HepG2 (cell line): ENCODE measurements around the gene TAF11. TPM values are rescaled to one million over a fixed set of nuclear protein-coding genes. Genes with fewer than 3 reads are reported as not detected.

ENCODE experiments used
- CCDC6 ChIP-seq: sonication (generic); formaldehyde crosslinking; IDR thresholded peaks from 2 replicates; pipeline ENCODE4 v1.8.1; 2022; ENCODE audit warnings: mild to moderate bottlenecking, missing genetic modification reagents, moderate library complexity
- CREB3 ChIP-seq: sonication (generic); formaldehyde crosslinking; IDR thresholded peaks from 2 replicates; pipeline ENCODE4 v1.5.0; 2020; ENCODE audit warnings: missing genetic modification reagents
- GMEB2 ChIP-seq: IDR thresholded peaks from 2 replicates; pipeline ENCODE4 v1.6.1; 2016; ENCODE audit warnings: missing biosample characterization, missing genetic modification reagents, low read depth
- HOXA5 ChIP-seq: sonication (generic); formaldehyde crosslinking; IDR thresholded peaks from 2 replicates; pipeline ENCODE4 v1.4.0; 2020; ENCODE audit warnings: missing genetic modification reagents
- KLF16 ChIP-seq, 2 experiments: sonication (generic) in 1 of 2; formaldehyde crosslinking in 1 of 2; IDR thresholded peaks; 2 replicates each; pipeline versions ENCODE4 v1.6.1 to v1.8.0; 2016 to 2023; ENCODE audit warnings: missing genetic modification reagents in 2 of 2, missing compliant biosample characterization in 1 of 2
- MTA1 ChIP-seq: sonication (generic); formaldehyde crosslinking; IDR thresholded peaks from 2 replicates; pipeline ENCODE4 v1.4.0; 2020; ENCODE audit warnings: missing genetic modification reagents, mild to moderate bottlenecking, borderline replicate concordance
- NR3C1 ChIP-seq: sonication (generic); formaldehyde crosslinking; IDR thresholded peaks from 2 replicates; pipeline ENCODE4 v1.4.0; 2020; ENCODE audit warnings: missing genetic modification reagents
- PCBP1 ChIP-seq: fragments of 200-400 bp; formaldehyde crosslinking; IDR thresholded peaks from 2 replicates; pipeline ENCODE4 v1.6.1; 2017; ENCODE audit warnings: mild to moderate bottlenecking, low read depth, low read length, borderline replicate concordance
- PRDM15 ChIP-seq: sonication (generic); formaldehyde crosslinking; IDR thresholded peaks from 2 replicates; pipeline ENCODE4 v1.4.0; 2020; ENCODE audit warnings: missing genetic modification reagents
- RBFOX2 ChIP-seq: fragments of 200-400 bp; formaldehyde crosslinking; IDR thresholded peaks from 2 replicates; pipeline ENCODE4 v1.6.1; 2017; ENCODE audit warnings: low read depth, mild to moderate bottlenecking, low read length
- RFX1 ChIP-seq: fragments of 450-650 bp; IDR thresholded peaks from 2 replicates; pipeline ENCODE4 v1.6.1; 2017
- SATB2 ChIP-seq: sonication (generic); formaldehyde crosslinking; IDR thresholded peaks from 2 replicates; pipeline ENCODE4 v1.5.0; 2020; ENCODE audit warnings: missing genetic modification reagents
- SP4 ChIP-seq: sonication (generic); formaldehyde crosslinking; IDR thresholded peaks from 2 replicates; pipeline ENCODE4 v1.8.1; 2023; ENCODE audit warnings: mild to moderate bottlenecking, missing genetic modification reagents
- SP5 ChIP-seq: IDR thresholded peaks from 2 replicates; pipeline ENCODE4 v1.6.1; 2016; ENCODE audit warnings: low read depth, borderline replicate concordance
- SYNCRIP ChIP-seq: fragments of 200-400 bp; formaldehyde crosslinking; IDR thresholded peaks from 2 replicates; pipeline ENCODE4 v1.6.1; 2018; ENCODE audit warnings: mild to moderate bottlenecking, low read depth, low read length; ENCODE audit not compliant: insufficient read depth
- TGIF2 ChIP-seq: IDR thresholded peaks from 2 replicates; pipeline ENCODE4 v1.6.1; 2016; ENCODE audit warnings: control low read depth, missing compliant biosample characterization
- ZEB1 ChIP-seq: IDR thresholded peaks from 2 replicates; pipeline ENCODE4 v1.6.1; 2012; ENCODE audit warnings: mild to moderate bottlenecking, low read depth, inconsistent platforms; ENCODE audit not compliant: insufficient replicate concordance
- ZFP91 ChIP-seq: sonication (generic); formaldehyde crosslinking; IDR thresholded peaks from 2 replicates; pipeline ENCODE4 v1.9.0; 2022; ENCODE audit warnings: missing genetic modification reagents, mild to moderate bottlenecking, borderline replicate concordance
- ZMYM3 ChIP-seq: sonication (generic); formaldehyde crosslinking; IDR thresholded peaks from 2 replicates; pipeline ENCODE4 v1.5.1; 2020; ENCODE audit warnings: mild to moderate bottlenecking, missing genetic modification reagents
- ZNF329 ChIP-seq: sonication (generic); formaldehyde crosslinking; IDR thresholded peaks from 2 replicates; pipeline ENCODE4 v1.9.0; 2021; ENCODE audit warnings: low read depth, mild to moderate bottlenecking, missing genetic modification reagents
- ZNF543 ChIP-seq: sonication (generic); formaldehyde crosslinking; IDR thresholded peaks from 2 replicates; pipeline ENCODE4 v1.4.0; 2020; ENCODE audit warnings: mild to moderate bottlenecking, missing genetic modification reagents
- ZNF678 ChIP-seq: sonication (generic); formaldehyde crosslinking; IDR thresholded peaks from 2 replicates; pipeline ENCODE4 v1.4.0; 2020; ENCODE audit warnings: mild to moderate bottlenecking, missing genetic modification reagents
- ZNF878 ChIP-seq: sonication (generic); formaldehyde crosslinking; IDR thresholded peaks from 2 replicates; pipeline ENCODE4 v1.8.1; 2023; ENCODE audit warnings: mild to moderate bottlenecking, missing genetic modification reagents, moderate library complexity
- polyA plus RNA-seq, 8 experiments: library from polyadenylated mRNA; depleted of rRNA in 3 of 8; stranded (reverse) in 7 of 8; unstranded in 1 of 8; fragments of >200 nt; fragmentation: Illumina TruSeq in 4 of 8; extraction: Trizol in 4 of 8; gene quantifications; 2 replicates each; pipeline versions ENCODE4 v1.2.1 to v1.2.3, GENCODE V29; 2011 to 2016; ENCODE audit warnings: low read depth in 4 of 8, missing spikeins in 1 of 8, mixed read lengths in 1 of 8; ENCODE audit not compliant: insufficient read depth in 1 of 8
- total RNA-seq, 5 experiments: library from RNA; depleted of rRNA; stranded (reverse); fragments of >200 nt; fragmentation: Illumina TruSeq; extraction: Trizol; gene quantifications; 2 replicates each; pipeline ENCODE4 v1.2.3, GENCODE V29; 2016; ENCODE audit warnings: low read depth in 1 of 5

TAF11 gene
- total and polyA plus RNA-seq, 2 of the 13 experiments (the other 11 are each of a cell fraction or from before 2014, with no cell fraction given) = 35.4 to 73.6 TPM

GRCh38 chr6:34888874-34889555 lies 1.2 kb upstream of the TAF11 start, which contains the start of gene ANKS1A (continued):
- TF ChIP-seq NR3C1 (CRISPR knock-in tag) (no peak), HOXA5 (CRISPR knock-in tag) (no peak), GMEB2 (CRISPR knock-in tag) (peak; percentile 81), KLF16 (CRISPR knock-in tag; IDR thresholded peaks at IDR 0.05) (0 out of 4 replicates have a peak, but pooled peaks of 1 of the 2 experiments have one; percentile 43), SP5 (peak; percentile 89), MTA1 (CRISPR knock-in tag) (peak; percentile 82; the same call in 1 of the 2 replicates), ZNF329 (peak; percentile 44; the same call in 1 of the 2 replicates), PCBP1 (0 out of 2 replicates have a peak, but pooled peaks have one; percentile 60), CREB3 (0 out of 2 replicates have a peak, but pooled peaks have one; percentile 5), PRDM15 (no peak), SYNCRIP (no peak), ZNF678 (CRISPR knock-in tag) (0 out of 2 replicates have a peak, but pooled peaks have one; percentile 33), ZNF878 (CRISPR knock-in tag) (no peak), TGIF2 (CRISPR knock-in tag) (peak; percentile 26; the same call in 1 of the 2 replicates), ZFP91 (CRISPR knock-in tag) (peak; percentile 78), ZEB1 (peak; percentile 100), RFX1 (peak; percentile 60; the same call in 1 of the 2 replicates), ZNF543 (CRISPR knock-in tag) (peak; percentile 57; the same call in 1 of the 2 replicates), SP4 (peak; percentile 95), ZMYM3 (CRISPR knock-in tag) (peak; percentile 57; the same call in 1 of the 2 replicates), CCDC6 (0 out of 2 replicates have a peak, but pooled peaks have one; percentile 1), SATB2 (CRISPR knock-in tag) (no peak), RBFOX2 (peak; percentile 81)
